CD4-positive, alpha-beta T cell treated with Interleukin-21 for 1 hour (primary cell): ENCODE measurements around the gene USP7.
"Not testable (repeated sequence)": the region's sequence is repeated elsewhere in the genome, so short reads cannot be mapped to it uniquely, and the experiment has no call there.

ENCODE experiments used
- DNase-seq: peaks from one replicate; pipeline ENCODE4 v3.0.0-alpha.2; 2020

Gene USP7

DNA sequence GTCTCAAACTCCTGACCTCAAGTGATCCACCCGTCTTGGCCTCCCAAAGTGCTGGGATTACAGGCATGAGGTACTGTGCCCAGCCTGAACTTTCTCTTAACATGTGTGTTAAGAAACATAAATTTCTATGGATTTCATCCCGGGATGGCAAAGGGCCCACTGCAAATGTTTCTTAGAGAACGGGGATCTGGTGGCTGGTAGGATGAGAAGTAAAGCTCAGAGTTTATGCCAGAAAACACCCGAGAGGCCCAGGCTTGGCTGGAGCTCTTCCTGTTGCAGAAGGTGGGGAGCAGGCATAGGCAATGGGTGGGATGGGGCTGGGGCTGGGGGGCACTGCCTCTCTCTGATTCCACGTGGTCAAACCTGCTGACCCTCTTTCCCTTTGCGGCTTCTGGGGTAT, 89.3 kb downstream of the USP7 start:
- DNase-seq, result no peak

DNA sequence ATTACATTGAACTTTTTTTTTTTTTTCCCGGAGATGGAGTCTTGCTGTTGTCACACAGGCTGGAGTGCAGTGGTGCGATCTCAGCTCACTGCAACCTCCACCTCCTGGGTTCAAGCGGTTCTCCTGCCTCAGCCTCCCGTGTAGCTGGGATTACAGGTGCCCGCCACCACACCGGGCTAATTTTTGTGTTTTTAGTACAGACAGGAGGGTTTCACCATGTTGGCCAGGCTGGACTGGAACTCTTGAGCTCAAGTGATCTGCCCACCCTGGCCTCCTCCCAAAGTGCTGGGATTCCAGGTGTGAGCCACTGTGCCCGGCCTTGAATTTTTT, 89.9 kb downstream of the USP7 start:
- not testable (repeated sequence) for DNase-seq

DNA sequence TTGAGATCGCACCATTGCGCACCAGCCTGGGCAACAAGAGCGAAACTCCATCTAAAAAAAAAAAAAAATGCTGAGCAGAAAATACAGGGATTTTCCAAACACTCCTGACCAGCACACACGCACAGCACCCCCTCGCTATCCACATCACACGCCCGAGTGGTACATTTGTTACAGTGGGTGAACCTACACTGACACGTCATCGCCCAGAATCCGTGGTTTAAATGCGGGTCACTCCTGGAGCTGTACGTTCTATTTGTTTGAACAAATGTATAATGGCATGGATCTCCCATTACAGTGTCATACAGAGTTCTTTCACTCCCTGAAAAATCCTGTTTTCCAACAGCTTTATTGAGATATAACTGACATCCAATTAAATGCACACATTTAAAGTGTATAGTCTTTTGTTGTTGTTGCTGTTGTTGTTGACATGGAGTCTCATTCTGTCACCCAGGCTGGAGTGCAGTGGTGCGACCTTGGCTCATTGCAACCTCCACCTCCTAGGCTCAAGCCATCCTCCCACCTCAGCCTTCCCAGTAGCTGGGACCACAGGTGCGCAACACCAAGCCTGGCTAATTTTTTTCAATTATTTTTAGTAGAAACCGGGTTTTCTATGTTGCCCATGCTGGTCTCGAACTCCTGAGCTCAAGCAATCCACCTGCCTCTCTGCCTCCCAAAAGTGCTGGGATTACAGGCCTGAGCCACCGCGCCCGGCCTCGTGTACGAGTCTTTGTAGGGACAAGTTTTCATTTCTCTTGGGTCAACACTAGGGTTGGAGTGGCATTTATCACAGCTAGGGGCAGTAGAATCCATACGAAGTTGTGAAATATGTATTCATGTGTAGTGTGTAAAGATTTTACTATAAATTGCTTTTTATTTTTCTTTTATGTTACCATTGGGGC, 90.5 kb downstream of the USP7 start:
- no peak for DNase-seq

- DNase-seq, result no peak
Measured at GRCh38 chr16:8872071-8872470, 91.6 kb downstream of the USP7 start.

- not testable (repeated sequence) for DNase-seq
Measured at GRCh38 chr16:8869988-8870241, 93.8 kb downstream of the USP7 start.

GRCh38 chr16:8869212-8869987, 94.3 kb downstream of the USP7 start:
- DNase-seq, result no peak

DNA sequence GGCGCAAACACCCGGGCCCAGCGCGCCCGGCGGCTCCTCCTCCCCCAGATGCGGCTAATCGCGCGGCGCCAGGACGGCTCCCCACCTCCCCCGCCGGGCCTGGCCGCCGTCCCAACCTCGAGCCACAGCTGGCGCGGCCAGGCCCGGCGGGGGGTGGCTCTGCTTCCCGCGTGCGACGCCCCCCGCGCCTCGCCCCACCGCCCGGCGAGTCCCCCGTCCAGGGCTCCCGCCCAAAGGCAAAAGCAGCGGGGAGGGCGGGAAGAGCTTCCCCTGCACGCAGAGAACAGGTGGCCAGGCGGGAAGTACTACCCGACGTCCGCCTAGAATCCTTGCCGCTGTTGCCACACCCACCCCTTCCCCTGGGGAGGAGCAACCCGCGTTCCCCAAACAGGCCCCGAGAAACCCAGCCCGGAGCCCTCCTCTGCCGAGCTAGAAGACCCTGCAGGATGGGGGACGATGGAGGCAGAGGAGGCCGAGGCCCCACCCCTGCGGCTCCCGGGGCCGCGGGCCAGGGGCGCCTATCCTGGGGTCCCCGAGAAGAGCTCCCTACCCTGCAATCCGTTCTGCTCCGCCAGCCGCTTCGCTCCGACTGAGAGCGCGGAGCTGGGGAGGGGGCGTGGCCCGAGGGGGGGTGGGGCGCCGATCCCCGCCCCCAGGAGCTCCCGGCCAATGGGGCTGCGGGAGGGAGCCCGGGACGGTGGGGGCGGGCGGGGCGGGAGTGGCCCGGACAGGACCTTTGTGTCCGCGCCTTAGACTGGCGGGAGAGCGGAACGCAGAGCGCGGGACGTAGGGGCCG, 95.1 kb downstream of the USP7 start, which contains the start of gene CARHSP1:
TSS of gene CARHSP1 (minus strand) at position 591 of the 796 bp plus-strand sequence. CDS start 9,678 bp downstream, outside the sequence.
- DNase-seq, result peak; percentile 83

DNA sequence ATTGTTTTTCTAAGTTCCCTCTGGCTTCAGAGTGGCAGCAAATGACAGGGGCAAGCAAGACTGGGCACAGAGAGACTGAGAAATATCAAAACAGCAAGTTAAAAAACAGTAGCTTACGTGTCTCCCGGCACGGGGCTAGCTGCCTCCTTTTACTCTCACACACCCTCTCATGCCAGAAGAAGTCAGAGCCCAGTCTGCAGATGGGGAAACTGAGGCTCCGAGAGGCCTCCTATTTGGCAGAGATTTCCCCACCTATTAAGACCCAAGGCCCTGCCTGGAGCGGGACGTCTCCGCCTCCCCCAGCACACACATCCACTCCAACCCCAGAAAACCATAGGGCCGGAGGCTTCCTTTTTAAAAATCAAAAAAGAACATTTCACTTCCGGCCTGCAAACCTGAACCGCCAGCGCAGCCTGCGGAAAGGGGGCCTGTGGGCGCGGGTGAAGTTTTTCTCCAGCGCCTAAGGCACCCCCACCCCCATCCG, 95.7 kb downstream of the USP7 start:
- peak; percentile 72 for DNase-seq

- DNase-seq, result no peak
Measured at GRCh38 chr16:8867216-8867931, 96.3 kb downstream of the USP7 start.

GRCh38 chr16:8866884-8867215, 96.9 kb downstream of the USP7 start:
- DNase-seq, result no peak

- no peak for DNase-seq
Measured at GRCh38 chr16:8866118-8866883, 97.4 kb downstream of the USP7 start.

DNA sequence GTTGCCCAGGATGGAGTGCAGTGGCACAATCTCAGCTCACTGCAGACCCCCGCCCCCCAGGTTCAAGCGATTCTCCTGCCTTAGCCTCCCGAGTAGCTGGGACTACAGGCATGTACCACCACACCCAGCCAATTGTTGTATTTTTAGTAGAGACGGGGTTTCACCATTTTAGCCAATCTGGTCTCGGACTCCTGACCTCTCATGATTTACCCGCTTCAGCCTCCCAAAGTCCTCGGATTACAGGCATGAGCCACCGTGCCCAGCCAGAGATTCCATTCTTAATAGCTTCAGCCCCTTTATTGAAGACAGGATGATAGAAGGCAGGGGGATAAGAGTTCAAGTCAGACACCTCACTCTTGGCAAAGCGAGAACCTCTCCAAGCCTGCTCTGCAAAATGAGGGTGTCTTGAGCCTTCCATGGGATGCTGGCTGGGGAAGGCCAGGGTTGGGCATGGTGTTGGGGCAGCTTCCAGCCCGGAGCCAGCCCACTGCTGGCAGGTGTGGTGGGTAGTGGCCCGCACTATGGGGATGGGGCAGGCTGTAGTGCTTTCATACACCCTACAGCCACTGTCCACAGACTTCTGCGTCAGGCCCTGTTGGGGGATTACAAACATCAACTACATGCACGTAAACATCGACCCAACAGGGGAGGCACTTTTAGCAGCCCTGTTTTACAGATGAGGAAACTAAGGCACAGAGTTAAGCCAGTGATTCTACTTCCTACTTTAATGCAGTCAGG, 98.4 kb downstream of the USP7 start:
- DNase-seq, result no peak

- no peak for DNase-seq
Measured at GRCh38 chr16:8864480-8865110, 99.1 kb downstream of the USP7 start.

GRCh38 chr16:8863594-8864424, 99.9 kb downstream of the USP7 start:
- DNase-seq, result no peak

DNA sequence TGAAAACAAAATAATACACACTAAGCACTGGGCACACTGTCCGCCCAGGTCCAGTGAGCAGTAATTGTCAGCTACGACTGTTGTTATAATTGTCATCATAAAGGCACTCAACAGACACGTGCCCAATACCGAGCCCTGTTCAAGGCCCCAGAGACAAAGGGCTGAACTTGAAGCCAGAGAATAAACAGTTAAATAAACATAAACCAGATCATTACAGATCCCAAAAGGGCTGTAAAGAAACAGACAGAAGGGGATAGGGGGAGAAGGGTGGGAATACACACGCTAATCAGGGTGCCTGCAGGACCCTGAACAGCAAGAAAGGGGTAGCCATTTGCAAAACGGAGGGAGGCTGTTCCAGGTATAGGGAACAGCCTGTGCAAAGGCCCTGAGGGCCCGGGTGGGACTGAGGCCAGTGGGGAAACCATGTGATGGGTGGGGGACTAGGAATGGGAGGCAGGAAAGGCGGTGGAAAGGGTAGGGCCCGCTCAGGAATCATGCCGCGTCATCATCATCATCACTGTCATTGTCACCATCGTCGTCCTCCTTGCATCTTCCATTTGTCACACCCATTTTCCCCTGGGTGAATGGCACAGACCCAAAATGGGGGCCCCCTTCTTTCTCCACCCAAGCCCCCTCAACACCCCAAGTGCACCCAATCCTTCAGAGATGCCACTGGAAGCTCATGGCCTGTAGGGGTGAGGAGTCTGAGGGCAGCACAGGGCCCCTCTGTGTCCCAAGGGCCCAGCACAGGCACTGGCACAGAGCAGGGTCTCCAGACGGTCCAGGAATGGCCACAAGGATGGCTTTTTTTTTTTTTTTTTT, 101.2 kb downstream of the USP7 start:
- DNase-seq, result no peak

GRCh38 chr16:8861563-8862308, 102.0 kb downstream of the USP7 start:
- no peak for DNase-seq

DNA sequence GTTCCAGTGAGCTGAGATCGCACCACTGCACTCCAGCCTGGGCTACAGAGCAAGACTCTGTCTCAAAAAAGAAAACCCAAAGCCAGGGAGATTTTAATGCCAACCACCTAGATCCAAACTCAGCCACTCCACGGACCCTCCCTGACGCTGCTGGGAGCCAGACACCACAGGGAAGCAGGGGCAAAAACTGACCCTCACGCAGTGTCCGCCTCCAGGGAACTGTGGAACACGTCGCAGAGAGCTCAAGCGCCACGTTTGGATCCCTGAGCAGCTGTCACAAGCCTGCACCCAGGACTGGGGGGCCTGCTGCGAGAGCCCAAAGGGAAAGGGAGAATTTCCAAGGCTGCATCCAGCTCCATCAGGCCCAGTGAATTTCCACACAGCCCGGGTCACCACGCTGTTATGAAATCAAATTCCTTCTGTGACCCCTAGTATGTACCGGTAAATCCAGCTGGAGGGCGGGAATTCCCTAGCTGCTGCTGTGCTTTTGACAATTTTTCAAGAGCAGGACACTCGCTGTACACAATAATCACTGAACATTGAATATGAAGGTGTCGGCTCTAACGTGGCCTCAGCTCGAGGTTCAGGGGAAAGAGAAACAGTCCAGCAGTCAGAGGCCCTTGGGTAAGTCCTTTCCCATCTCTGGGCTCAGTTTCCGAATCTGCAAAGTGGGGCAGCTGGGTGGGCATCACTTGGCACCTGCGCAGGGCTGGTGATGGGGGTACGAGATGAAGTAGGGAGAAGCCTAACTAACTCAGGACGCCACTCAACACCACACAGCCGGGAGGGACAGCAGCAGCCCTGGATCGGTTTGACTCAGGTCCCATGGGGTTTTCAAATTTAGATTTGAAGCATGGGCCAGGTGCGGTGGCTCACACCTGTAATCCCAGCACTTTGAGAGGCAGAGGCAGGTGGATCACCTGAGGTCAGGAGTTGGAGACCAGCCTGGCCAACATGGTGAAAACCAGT, 103.5 kb downstream of the USP7 start:
- DNase-seq, result no peak
